ENCODE results near the gene PHC2. TPM values are rescaled to one million over a fixed set of nuclear protein-coding genes. Genes with fewer than 3 reads are reported as not detected.

The PHC2 gene
- total RNA-seq, 1 experiment from 2014 or later, result 137 TPM

GRCh38 chr1:33330361-33330890, 100.5 kb downstream of the PHC2 start:
- intact Hi-C loops (cut with micrococcal nuclease), result no loop called here
- ChIA-PET POLR2A (interaction anchor here (0.6 to 4.7 kb wide), 5 partner anchors 10 to 359 kb away, joined by 3 to 67 read pairs (median 4); no protein-coding TSS in a partner anchor), CTCF (interaction anchor here (0.9 to 3.4 kb wide), 5 partner anchors 9 to 140 kb away, joined by 5 to 21 read pairs (median 7); no protein-coding TSS in a partner anchor)
- peaks cover 98% of the 10 kb centered on the region for H3K36me3 Mint-ChIP-seq (ENCODE audit: insufficient read depth, unreplicated experiment)
- H3K27ac Mint-ChIP-seq (ENCODE audit: low read depth, unreplicated experiment), result no peak overlapping the region
- peaks cover 77% of the 10 kb centered on the region for H3K4me1 Mint-ChIP-seq (ENCODE audit: insufficient read depth, unreplicated experiment)
- no peaks in the 10 kb centered on the region for H3K27me3 Mint-ChIP-seq (ENCODE audit: insufficient read depth, unreplicated experiment)
- H3K9me3 Mint-ChIP-seq (ENCODE audit: unreplicated experiment), result no peaks in the 10 kb centered on the region
- BruUV-seq (replicated peaks), result no TSS peak
- no peak overlapping the region for H3K4me3 Mint-ChIP-seq (ENCODE audit: unreplicated experiment)
- TF ChIP-seq CTCF (IDR thresholded peaks at IDR 0.05; ENCODE audit: unreplicated experiment), result no peak
- no peak for DNase-seq (ENCODE audit: unreplicated experiment)

- Mint-ChIP-seq H3K27ac (ENCODE audit: low read depth, unreplicated experiment) (peak overlapping the region; percentile 84), H3K9me3 (ENCODE audit: unreplicated experiment) (no peaks in the 10 kb centered on the region), H3K27me3 (ENCODE audit: insufficient read depth, unreplicated experiment) (no peaks in the 10 kb centered on the region), H3K36me3 (ENCODE audit: insufficient read depth, unreplicated experiment) (peaks cover 100% of the 10 kb centered on the region), H3K4me3 (ENCODE audit: unreplicated experiment) (no peak overlapping the region), H3K4me1 (ENCODE audit: insufficient read depth, unreplicated experiment) (peaks cover 70% of the 10 kb centered on the region)
- no peak for TF ChIP-seq CTCF (IDR thresholded peaks at IDR 0.05; ENCODE audit: unreplicated experiment)
- ChIA-PET CTCF (interaction anchor here (0.7 to 3.4 kb wide), 6 partner anchors 10 to 150 kb away, joined by 3 to 21 read pairs (median 5); no protein-coding TSS in a partner anchor), POLR2A (interaction anchor here (0.6 to 4.7 kb wide), 3 partner anchors 10 to 113 kb away, joined by 4 to 67 read pairs (median 57); no protein-coding TSS in a partner anchor)
- DNase-seq (ENCODE audit: unreplicated experiment), result no peak
- intact Hi-C loops (cut with micrococcal nuclease), result loop anchor here (2.0 kb wide), 1 partner anchor 19 kb away; no protein-coding TSS in a partner anchor
- BruUV-seq (replicated peaks), result no TSS peak
Measured at GRCh38 chr1:33329600-33330305, 101.1 kb downstream of the PHC2 start.

GRCh38 chr1:33328817-33329216, 102.1 kb downstream of the PHC2 start:
- no peak overlapping the region for H3K4me3 Mint-ChIP-seq (ENCODE audit: unreplicated experiment)
- no TSS peak for BruUV-seq (replicated peaks)
- no peak for TF ChIP-seq CTCF (IDR thresholded peaks at IDR 0.05; ENCODE audit: unreplicated experiment)
- no peaks in the 10 kb centered on the region for H3K27me3 Mint-ChIP-seq (ENCODE audit: insufficient read depth, unreplicated experiment)
- peaks cover 61% of the 10 kb centered on the region for H3K4me1 Mint-ChIP-seq (ENCODE audit: insufficient read depth, unreplicated experiment)
- ChIA-PET POLR2A (interaction anchor here (0.6 to 4.7 kb wide), 4 partner anchors 11 to 475 kb away, joined by 3 to 67 read pairs (median 32); no protein-coding TSS in a partner anchor), CTCF (interaction anchor here (0.5 to 3.4 kb wide), 7 partner anchors 11 to 144 kb away, joined by 3 to 21 read pairs (median 3); partner anchors contain the start of gene ZSCAN20)
- H3K36me3 Mint-ChIP-seq (ENCODE audit: insufficient read depth, unreplicated experiment), result peaks cover 100% of the 10 kb centered on the region
- no peak for DNase-seq (ENCODE audit: unreplicated experiment)
- intact Hi-C loops (cut with micrococcal nuclease), result loop anchor here (1.0 to 2.0 kb wide), 2 partner anchors 20 to 38 kb away; no protein-coding TSS in a partner anchor
- H3K27ac Mint-ChIP-seq (ENCODE audit: low read depth, unreplicated experiment), result peak overlapping the region; percentile 84
- no peaks in the 10 kb centered on the region for H3K9me3 Mint-ChIP-seq (ENCODE audit: unreplicated experiment)
